Prostate gland (tissue), 2 donors: ENCODE results near the gene SUPT20HL1.

Experiments
- POLR2A ChIP-seq: fragments of 450-650 bp; IDR thresholded peaks from one replicate; pipeline ENCODE4 v1.6.1; 2016; ENCODE audit warnings: antibody characterized with exemption, mild to moderate bottlenecking
- POLR2AphosphoS5 ChIP-seq: sonication (generic); formaldehyde crosslinking; IDR thresholded peaks from one replicate; pipeline ENCODE4 v1.6.1; 2017; ENCODE audit warnings: antibody characterized with exemption
- TF ChIP-seq, protein P1 (sequence below), 4 experiments: fragments of 200-600 bp in 2 of 4; fragments of 450-650 bp in 2 of 4; sonication (generic) in 2 of 4; IDR thresholded peaks; 1 replicate in 3 of 4; 2 replicates in 1 of 4; pipeline ENCODE4 v1.5.1; 2016 to 2019; ENCODE audit warnings: antibody characterized with exemption in 4 of 4, mild to moderate bottlenecking in 2 of 4, moderate library complexity in 2 of 4

DNA sequence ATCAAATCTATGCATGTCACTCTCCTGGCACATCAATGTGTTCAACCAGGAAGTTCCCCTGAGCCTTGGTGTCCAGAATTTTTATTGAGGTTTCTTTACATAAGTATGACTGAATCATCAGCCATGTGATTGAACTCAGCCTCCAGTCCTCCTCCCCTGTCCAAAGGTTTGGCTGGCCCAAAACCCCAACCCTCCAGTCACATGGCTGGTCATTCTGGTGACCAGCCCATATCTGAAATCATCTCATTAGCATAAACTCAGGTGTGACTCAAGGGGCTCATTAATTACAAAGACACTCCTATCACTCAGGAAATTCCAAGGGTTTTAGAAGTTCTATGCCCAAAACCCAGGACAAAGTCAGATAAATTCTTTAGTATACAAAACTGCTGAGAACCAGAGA lies 26.0 kb upstream of the SUPT20HL1 start:
- TF ChIP-seq, protein P1, sequence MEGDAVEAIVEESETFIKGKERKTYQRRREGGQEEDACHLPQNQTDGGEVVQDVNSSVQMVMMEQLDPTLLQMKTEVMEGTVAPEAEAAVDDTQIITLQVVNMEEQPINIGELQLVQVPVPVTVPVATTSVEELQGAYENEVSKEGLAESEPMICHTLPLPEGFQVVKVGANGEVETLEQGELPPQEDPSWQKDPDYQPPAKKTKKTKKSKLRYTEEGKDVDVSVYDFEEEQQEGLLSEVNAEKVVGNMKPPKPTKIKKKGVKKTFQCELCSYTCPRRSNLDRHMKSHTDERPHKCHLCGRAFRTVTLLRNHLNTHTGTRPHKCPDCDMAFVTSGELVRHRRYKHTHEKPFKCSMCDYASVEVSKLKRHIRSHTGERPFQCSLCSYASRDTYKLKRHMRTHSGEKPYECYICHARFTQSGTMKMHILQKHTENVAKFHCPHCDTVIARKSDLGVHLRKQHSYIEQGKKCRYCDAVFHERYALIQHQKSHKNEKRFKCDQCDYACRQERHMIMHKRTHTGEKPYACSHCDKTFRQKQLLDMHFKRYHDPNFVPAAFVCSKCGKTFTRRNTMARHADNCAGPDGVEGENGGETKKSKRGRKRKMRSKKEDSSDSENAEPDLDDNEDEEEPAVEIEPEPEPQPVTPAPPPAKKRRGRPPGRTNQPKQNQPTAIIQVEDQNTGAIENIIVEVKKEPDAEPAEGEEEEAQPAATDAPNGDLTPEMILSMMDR (IDR thresholded peaks at IDR 0.05): no peak
- TF ChIP-seq POLR2AphosphoS5: no peak
- no peak for TF ChIP-seq POLR2A
